HG03060 (cell line): Measurements from ENCODE around the gene CYP3A5.
"Not testable (repeated sequence)": the region's sequence is repeated elsewhere in the genome, so short reads cannot be mapped to it uniquely, and the experiment has no call there.

Source experiments
- ATAC-seq: cut with Tn5 transposase; IDR thresholded peaks from one replicate; pipeline ENCODE4 v1.9.1; 2021; ENCODE audit warnings: low read depth, moderate number of reproducible peaks; ENCODE audit not compliant: unreplicated experiment

Gene CYP3A5

GRCh38 chr7:99643464-99643863 is 36.3 kb downstream of the CYP3A5 start:
- no peak for ATAC-seq

DNA sequence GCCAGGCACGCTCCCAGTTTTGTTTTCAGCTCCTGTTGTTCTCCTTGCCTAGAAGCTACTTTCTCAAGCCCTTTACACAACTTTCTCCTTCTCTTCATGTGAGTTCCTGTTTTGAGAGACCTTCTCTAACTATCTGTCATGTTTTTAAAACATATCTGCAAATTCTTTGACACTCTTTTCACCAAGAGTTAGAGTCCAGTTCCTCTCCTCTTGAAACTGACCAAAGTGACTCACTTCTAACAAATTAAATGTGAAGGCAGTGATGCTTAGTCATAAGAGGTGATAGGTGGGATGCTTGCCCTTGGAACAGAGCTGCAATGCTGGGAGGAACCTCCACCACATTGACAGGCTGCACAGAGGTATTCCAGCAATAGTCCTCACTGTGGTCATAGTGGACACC is 37.8 kb downstream of the CYP3A5 start:
- ATAC-seq = no peak

DNA sequence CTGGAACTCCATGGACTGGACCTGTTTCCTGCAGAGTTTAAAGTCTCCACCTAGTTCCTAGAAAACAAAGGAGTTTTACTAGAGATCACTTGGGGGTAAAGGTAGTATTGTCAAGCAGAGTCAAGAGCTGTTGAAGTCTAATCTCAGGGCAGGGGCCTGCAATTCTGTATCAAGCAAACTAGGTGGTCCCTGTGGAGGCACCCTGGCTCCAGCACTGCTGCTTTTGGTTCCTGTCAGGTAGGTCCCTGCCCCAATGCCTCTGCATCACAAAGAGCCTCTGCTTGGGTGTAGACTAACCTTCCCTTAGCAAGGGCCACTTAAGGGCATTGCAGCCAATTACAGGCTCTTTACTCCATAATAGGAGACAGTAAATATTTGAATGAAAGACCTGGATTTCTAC is 40.5 kb downstream of the CYP3A5 start:
- ATAC-seq = no peak

- ATAC-seq = no peak
Measured at GRCh38 chr7:99638731-99639130, 41.1 kb downstream of the CYP3A5 start.

DNA sequence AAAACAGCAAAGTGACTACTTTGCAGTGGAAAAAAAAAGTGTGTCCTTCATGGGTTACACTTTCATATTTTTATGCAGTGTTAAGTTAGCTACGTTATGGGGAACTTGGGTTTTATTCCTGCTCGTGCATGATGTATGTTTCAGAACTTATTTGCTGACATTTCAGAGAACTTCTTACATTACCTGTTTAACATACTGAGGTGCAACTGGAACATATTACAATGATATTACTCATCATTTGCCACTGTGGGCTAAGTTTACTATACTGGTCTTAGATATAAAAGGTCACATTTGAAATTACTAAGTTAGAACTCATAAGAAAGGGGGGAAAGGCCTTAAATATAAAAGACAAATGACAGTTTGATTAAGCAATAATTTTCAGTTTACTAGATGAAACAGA is 42.4 kb downstream of the CYP3A5 start:
- not testable (repeated sequence) for ATAC-seq

DNA sequence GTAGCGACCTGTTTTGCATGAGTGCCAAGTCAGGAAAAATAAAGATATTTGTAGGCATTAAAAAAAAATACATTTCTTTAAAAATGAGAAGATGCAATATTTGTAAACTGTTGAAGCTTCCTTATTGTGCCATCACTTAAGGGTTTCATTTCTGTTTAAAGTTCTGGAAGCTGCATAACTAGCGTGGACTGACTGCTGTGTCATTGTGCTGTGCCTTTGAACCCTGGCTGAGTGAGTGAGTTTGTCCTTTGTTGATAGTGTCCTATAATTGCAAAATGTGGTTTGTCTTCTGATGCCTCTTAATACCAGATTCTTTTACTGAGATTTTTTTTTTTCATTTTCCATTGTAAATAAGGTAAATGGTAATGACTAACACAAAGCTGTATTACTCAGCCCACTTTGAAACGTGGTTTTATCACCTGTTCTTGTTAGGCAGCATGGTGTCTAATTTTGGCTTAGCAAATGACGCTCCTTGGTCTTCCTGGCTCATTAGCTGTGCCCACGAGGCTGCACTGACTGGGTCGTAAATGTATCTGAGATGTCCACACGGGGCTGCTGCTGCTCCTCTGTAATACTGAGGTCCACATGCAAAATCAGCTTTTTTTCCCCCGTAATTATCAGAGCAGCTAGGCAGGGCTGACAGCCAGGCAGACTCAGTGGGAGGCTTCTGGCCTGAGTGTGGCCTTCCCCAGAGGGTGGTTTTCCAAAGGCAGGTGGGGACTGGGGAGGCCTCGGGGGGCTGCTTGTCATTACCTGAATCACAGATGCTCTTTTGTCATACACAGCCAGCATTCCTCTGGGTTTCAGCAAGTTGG is 48.3 kb downstream of the CYP3A5 start:
- no peak for ATAC-seq

DNA sequence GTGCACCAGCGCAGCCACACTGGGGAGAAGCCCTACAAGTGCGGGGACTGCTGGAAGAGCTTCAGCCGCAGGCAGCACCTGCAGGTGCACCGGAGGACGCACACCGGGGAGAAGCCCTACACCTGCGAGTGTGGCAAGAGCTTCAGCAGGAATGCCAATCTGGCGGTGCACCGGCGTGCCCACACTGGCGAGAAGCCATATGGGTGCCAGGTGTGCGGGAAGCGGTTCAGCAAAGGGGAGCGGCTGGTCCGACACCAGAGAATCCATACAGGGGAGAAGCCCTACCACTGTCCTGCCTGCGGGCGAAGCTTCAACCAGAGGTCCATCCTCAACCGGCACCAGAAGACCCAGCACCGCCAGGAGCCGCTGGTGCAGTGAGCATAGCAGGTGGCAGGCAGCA is 50.2 kb downstream of the CYP3A5 start:
- ATAC-seq = no peak

GRCh38 chr7:99628471-99629465 is 51.0 kb downstream of the CYP3A5 start:
- ATAC-seq = no peak

GRCh38 chr7:99627513-99627912 is 52.3 kb downstream of the CYP3A5 start:
- ATAC-seq = no peak

- no peak for ATAC-seq
Measured at GRCh38 chr7:99626661-99627060, 53.1 kb downstream of the CYP3A5 start.

DNA sequence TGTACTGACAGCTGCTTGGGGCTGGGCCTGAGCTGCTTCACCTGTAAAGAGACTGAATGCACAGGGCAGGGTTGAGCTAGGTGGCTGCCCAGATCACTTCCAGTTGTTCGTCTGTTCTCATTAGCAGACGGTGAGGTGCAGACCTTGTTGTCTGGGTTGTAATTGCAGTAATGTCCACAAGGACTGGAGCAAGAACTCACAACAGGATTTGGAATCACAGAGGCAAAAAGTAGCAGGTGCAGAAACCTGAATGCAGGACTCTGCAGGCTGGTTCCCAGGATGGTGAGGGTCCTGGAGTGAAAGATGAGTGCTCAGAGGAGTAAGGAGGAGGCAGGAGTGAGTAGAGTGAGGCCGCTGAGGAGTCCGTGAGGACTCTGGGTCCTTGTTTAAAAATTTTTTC is 53.8 kb downstream of the CYP3A5 start:
- no peak for ATAC-seq

DNA sequence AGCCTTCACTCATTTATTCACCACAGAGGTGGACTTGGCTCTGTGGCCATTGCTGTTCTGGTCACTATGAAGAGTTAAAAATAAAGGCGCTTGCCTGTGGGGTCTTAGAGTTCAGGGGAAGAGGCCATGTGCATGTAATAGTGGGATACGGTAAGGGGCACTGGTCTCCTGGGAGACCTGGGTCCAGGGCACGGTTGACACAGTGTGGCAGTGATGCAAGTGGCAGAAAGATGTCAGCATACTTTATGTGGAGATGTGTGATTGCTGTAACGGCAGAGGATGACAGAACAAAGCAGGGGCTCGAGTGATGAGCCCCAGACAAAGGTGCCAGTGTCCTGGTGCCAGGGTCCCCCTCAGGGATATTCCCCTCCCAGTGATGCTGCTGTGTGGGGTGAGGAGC is 54.5 kb downstream of the CYP3A5 start:
- no peak for ATAC-seq

DNA sequence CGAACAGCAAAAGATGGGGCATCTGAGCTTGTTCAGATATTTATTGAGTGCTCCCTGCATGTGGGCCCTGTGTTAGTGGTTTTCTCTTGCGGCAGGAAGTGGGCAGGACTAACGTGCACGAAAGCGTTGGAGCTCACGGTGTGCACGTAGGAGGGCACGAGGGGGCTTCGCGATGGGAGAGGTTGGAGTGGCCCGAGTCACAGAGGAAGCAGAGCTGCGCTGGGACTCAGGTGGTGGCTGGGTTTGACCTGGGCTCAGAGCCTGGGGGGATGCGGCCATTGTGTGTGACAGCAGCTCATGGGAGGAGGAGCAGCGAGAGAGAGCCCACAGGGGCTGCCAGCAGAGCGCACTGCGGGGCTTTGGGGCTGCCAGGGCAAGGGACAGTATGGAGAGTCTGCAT is 55.3 kb downstream of the CYP3A5 start:
- no peak for ATAC-seq

DNA sequence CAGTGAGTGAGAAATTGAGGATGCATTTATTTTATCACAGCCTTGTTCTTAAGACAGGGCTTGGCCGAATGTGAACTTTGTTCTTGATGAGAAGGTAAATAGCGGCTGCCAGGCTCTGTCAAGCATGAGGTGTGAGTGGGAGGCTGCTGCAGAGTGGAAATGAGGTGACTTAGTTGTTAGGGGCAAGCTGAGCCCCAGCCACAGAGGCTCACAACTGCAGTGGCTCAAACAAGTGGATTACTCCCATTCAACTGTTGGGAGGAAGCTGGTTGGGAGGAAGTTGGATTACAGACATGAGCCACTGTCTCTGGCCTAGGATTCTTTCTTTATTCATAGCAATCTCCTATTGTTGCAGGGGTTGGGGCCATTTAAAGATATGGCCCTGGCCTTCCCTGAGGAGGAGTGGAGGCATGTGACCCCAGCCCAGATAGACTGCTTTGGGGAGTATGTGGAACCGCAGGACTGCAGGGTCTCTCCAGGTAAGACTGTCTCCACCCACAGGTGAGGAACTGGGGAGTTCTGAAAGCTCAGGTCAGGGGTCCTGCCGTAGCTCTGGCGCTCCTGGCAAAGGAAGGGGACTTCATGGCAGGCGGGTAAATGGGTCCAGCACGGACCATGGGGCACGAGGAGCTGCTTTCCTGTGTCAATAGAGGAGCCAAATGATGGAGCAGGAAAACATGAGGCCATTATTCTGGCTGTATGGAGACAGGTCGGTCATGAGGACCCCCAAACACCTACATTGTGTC is 55.9 kb downstream of the CYP3A5 start:
- no peak for ATAC-seq

DNA sequence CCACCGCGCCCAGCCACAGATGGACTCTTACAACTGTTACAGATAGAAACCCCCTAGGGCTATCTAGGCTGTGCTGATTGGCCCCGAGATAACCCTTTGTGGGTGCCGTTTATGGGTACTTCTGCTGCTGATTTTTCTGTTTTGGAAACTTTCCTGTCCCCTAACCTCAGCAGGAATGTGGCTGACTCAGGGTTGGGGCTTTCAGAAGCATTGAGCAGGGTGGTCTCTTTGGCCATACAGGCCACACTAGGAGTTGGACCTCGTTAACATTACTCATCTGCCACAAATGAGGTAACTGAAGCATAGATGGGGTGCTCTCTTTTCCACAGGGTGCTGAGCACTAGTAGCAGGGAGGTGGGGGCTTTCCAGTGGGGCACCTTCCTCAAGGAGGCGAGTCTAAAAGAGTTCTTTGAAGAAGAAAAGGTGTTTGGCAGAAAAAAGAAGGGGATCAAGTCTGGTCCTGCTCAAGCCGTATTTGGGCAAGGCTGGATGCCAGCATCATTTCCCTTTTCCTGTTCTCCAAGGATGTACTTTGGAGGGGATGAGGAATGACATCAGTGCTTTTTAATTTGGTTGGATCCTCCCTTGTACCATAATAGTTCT is 56.6 kb downstream of the CYP3A5 start:
- ATAC-seq = no peak

DNA sequence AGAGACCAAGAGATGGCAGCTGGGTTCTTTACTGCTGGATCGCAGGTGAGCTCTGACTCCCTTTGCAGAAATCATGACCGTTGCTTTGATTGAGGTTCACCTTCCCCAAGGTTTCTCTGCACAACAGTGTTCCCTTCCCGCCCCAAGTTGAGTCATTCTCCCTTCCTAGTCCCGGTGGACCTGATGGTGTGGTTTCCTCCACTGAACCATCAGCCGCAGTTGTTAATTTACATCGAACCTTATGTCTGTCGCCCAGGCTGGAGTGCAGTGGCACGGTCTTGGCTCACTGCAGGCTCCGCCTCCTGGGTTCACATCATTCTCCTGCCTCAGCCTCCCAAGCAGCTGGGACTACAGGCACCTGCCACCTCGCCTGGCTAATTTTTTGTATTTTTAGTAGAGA is 57.2 kb downstream of the CYP3A5 start:
- no peak for ATAC-seq

DNA sequence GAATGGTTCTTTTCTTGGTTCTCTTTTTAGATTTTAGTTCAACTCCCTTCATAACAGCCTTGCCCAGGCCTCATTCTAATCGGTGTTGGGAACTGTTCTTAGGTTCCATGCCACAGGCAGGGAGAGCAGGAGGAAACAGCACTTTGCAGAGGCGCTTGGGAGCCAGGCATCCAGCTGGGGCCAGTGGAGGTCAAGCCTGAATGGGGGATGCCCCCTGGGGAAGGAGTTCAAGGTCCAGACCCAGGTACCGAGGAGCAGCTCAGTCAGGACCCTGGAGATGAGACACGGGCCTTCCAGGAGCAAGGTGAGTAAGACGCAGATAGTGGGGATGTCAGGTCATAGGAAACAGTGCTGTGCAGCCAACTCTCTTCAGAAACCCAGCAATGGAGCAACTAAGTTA is 58.5 kb downstream of the CYP3A5 start:
- no peak for ATAC-seq

- ATAC-seq = no peak
Measured at GRCh38 chr7:99619571-99620130, 60.1 kb downstream of the CYP3A5 start.

- no peak for ATAC-seq
Measured at GRCh38 chr7:99618726-99619125, 61.1 kb downstream of the CYP3A5 start.

GRCh38 chr7:99617192-99617781 is 62.5 kb downstream of the CYP3A5 start:
- no peak for ATAC-seq
